Stimulated activated CD4-positive, alpha-beta T cell treated with anti-CD3 and anti-CD28 coated beads, Interleukin-12 subunit alpha, Interleukin-12 subunit beta, amount 100 ng/mL, for 48 hours (primary cell): Measurements from ENCODE around the gene ZNF17.

Source experiments
- DNase-seq, 3 donors: peaks; one replicate each; pipeline ENCODE4 v3.0.0-alpha.2; 2020; ENCODE audit warnings: low read depth in 2 of 3, low spot score in 1 of 3

The ZNF17 gene

GRCh38 chr19:57421037-57421436 is 10.1 kb downstream of the ZNF17 start:
- no peak for DNase-seq

- DNase-seq, result peak in 2 of 3 donors; percentile 2 to 14
These were observed 23.6 kb downstream of the ZNF17 start for GRCh38 chr19:57434386-57435061.

GRCh38 chr19:57435062-57435978 is 24.4 kb downstream of the ZNF17 start, which contains the start of gene ZNF749:
ZNF749 (plus strand) TSS chr19:57435325; CDS start chr19:57435579, 254 bp downstream.
- DNase-seq, result peak; percentile 93 to 98 (median 95)

GRCh38 chr19:57436417-57436816 is 25.5 kb downstream of the ZNF17 start:
- DNase-seq, result no peak

GRCh38 chr19:57437931-57438330 is 27.0 kb downstream of the ZNF17 start:
- DNase-seq, result no peak

GRCh38 chr19:57438925-57439324 is 28.0 kb downstream of the ZNF17 start:
- no peak for DNase-seq

GRCh38 chr19:57441979-57442752 is 31.2 kb downstream of the ZNF17 start:
- no peak for DNase-seq

- no peak for DNase-seq
These were observed 32.2 kb downstream of the ZNF17 start for GRCh38 chr19:57443121-57443696.

- no peak for DNase-seq
These were observed 41.3 kb downstream of the ZNF17 start for GRCh38 chr19:57452307-57452706.

- no peak for DNase-seq
These were observed 54.9 kb downstream of the ZNF17 start for GRCh38 chr19:57465680-57466381.

GRCh38 chr19:57466489-57466888 is 55.5 kb downstream of the ZNF17 start:
- DNase-seq, result no peak
